HG03045 (cell line): Measurements from ENCODE around the gene DNAJC8.

Source experiments
- ATAC-seq: cut with Tn5 transposase; IDR thresholded peaks from one replicate; pipeline ENCODE4 v1.9.1; 2021; ENCODE audit warnings: mild to moderate bottlenecking, moderate library complexity; ENCODE audit not compliant: unreplicated experiment

DNAJC8 gene

GRCh38 chr1:28173980-28174297 is 58.9 kb downstream of the DNAJC8 start:
- ATAC-seq: no peak

GRCh38 chr1:28173151-28173979 is 59.5 kb downstream of the DNAJC8 start:
- ATAC-seq: no peak

- peak; percentile 58 for ATAC-seq
These were observed 60.1 kb downstream of the DNAJC8 start for GRCh38 chr1:28172713-28173150.

GRCh38 chr1:28171246-28171645 is 61.6 kb downstream of the DNAJC8 start:
- no peak for ATAC-seq

GRCh38 chr1:28170001-28170596 is 62.7 kb downstream of the DNAJC8 start:
- no peak for ATAC-seq

GRCh38 chr1:28163496-28164161 is 69.2 kb downstream of the DNAJC8 start:
- no peak for ATAC-seq

GRCh38 chr1:28162151-28162550 is 70.7 kb downstream of the DNAJC8 start:
- no peak for ATAC-seq

- no peak for ATAC-seq
These were observed 71.1 kb downstream of the DNAJC8 start for GRCh38 chr1:28161751-28162150.

- no peak for ATAC-seq
These were observed 72.0 kb downstream of the DNAJC8 start for GRCh38 chr1:28160782-28161266.

- ATAC-seq: no peak
These were observed 73.1 kb downstream of the DNAJC8 start for GRCh38 chr1:28159680-28160079.

- no peak for ATAC-seq
These were observed 73.6 kb downstream of the DNAJC8 start for GRCh38 chr1:28159243-28159642.

- ATAC-seq: no peak
These were observed 74.9 kb downstream of the DNAJC8 start for GRCh38 chr1:28157894-28158293.

GRCh38 chr1:28156821-28157220 is 76.0 kb downstream of the DNAJC8 start:
- ATAC-seq: no peak

GRCh38 chr1:28155628-28156027 is 77.2 kb downstream of the DNAJC8 start:
- ATAC-seq: no peak

GRCh38 chr1:28154078-28154594 is 78.7 kb downstream of the DNAJC8 start:
- ATAC-seq: no peak
